Loucy (cell line): ENCODE data around the gene TRPV4.

Source experiments
- H2AFZ ChIP-seq: fragments of 200-600 bp; sonication (generic); 2 replicates; pipeline ENCODE4 v1.6.0; 2016; ENCODE audit warnings: antibody characterized with exemption, mild to moderate bottlenecking, low read length, moderate library complexity
- H3F3A ChIP-seq: fragments of 200-600 bp; 2 replicates; pipeline ENCODE4 v1.6.0; 2016; ENCODE audit warnings: antibody characterized with exemption, low read depth, mild to moderate bottlenecking
- H3K27me3 ChIP-seq: fragments of 200-600 bp; sonication (generic); 2 replicates; pipeline ENCODE4 v1.6.1; 2014; ENCODE audit warnings: low read length, mild to moderate bottlenecking; ENCODE audit not compliant: insufficient read depth, poor library complexity, severe bottlenecking
- H3K36me3 ChIP-seq: fragments of 200-600 bp; sonication (generic); 2 replicates; pipeline ENCODE4 v1.6.1; 2016; ENCODE audit warnings: low read length; ENCODE audit not compliant: insufficient read depth
- H3K4me1 ChIP-seq: fragments of 200-600 bp; sonication (generic); 2 replicates; pipeline ENCODE4 v1.5.1; 2014; ENCODE audit warnings: low read length, mild to moderate bottlenecking; ENCODE audit not compliant: insufficient read depth, poor library complexity, severe bottlenecking
- H3K4me2 ChIP-seq: fragments of 200-600 bp; sonication (generic); 2 replicates; pipeline ENCODE4 v1.6.0; 2014; ENCODE audit warnings: antibody characterized with exemption, low read length, low read depth, mild to moderate bottlenecking; ENCODE audit not compliant: poor library complexity, severe bottlenecking
- H3K4me3 ChIP-seq: fragments of 200-600 bp; sonication (generic); 2 replicates; pipeline ENCODE4 v1.5.1; 2014; ENCODE audit warnings: low read length, mild to moderate bottlenecking, mixed read lengths; ENCODE audit not compliant: poor library complexity, severe bottlenecking
- H3K79me2 ChIP-seq: fragments of 200-600 bp; sonication (generic); 2 replicates; pipeline ENCODE4 v1.6.1; 2014; ENCODE audit warnings: low read length; ENCODE audit not compliant: insufficient read depth
- H3K9ac ChIP-seq: fragments of 200-600 bp; sonication (generic); 2 replicates; pipeline ENCODE4 v1.6.0; 2014; ENCODE audit warnings: mild to moderate bottlenecking, low read depth, low read length, moderate library complexity; ENCODE audit not compliant: poor library complexity, severe bottlenecking
- H3K9me2 ChIP-seq: fragments of 200-600 bp; sonication (generic); replicated peaks from 2 replicates; pipeline ENCODE4 v1.6.1; 2016; ENCODE audit warnings: low read depth, low read length, mixed read lengths
- H3K9me3 ChIP-seq: fragments of 200-600 bp; sonication (generic); 2 replicates; pipeline ENCODE4 v1.6.1; 2014; ENCODE audit warnings: mild to moderate bottlenecking, antibody characterized with exemption, low read length, low read depth; ENCODE audit not compliant: insufficient read depth
- H4K20me1 ChIP-seq: fragments of 200-600 bp; sonication (generic); 2 replicates; pipeline ENCODE4 v1.6.0; 2014; ENCODE audit warnings: antibody characterized with exemption, low read length, mild to moderate bottlenecking; ENCODE audit not compliant: insufficient read depth, poor library complexity, severe bottlenecking
- EZH2phosphoT487 ChIP-seq: fragments of 200-600 bp; IDR thresholded peaks from 2 replicates; pipeline ENCODE4 v1.6.1; 2018; ENCODE audit warnings: antibody characterized with exemption, mild to moderate bottlenecking, moderate library complexity, borderline replicate concordance
- TF ChIP-seq, protein P1 (sequence below): fragments of 200-600 bp; sonication (generic); conservative IDR thresholded peaks from 2 replicates; pipeline ENCODE4 v1.5.1; 2014; ENCODE audit warnings: mild to moderate bottlenecking, antibody characterized with exemption, low read length

Gene TRPV4

DNA sequence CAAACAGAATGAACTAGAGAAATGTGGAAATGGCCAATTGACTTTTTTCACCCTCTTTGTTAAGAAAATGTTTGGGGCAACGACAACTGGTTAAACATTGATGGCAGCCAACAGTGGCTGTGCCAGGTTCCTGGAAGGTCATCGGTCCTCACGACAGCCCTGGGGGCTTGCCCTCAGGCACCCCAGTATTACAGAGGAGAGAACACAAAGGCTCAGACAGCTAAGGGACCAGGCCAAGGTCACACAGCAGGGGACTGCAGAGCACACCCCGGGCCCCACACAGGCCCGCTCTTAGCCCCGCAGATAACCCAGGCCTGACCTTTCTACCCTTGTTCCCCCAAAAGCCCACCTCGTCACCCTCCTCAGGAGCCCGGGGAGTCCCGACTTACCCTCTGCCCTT, 1.3 kb downstream of the TRPV4 start:
- TF ChIP-seq, protein P1, sequence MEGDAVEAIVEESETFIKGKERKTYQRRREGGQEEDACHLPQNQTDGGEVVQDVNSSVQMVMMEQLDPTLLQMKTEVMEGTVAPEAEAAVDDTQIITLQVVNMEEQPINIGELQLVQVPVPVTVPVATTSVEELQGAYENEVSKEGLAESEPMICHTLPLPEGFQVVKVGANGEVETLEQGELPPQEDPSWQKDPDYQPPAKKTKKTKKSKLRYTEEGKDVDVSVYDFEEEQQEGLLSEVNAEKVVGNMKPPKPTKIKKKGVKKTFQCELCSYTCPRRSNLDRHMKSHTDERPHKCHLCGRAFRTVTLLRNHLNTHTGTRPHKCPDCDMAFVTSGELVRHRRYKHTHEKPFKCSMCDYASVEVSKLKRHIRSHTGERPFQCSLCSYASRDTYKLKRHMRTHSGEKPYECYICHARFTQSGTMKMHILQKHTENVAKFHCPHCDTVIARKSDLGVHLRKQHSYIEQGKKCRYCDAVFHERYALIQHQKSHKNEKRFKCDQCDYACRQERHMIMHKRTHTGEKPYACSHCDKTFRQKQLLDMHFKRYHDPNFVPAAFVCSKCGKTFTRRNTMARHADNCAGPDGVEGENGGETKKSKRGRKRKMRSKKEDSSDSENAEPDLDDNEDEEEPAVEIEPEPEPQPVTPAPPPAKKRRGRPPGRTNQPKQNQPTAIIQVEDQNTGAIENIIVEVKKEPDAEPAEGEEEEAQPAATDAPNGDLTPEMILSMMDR, result no peak
- TF ChIP-seq EZH2phosphoT487, result no peak

DNA sequence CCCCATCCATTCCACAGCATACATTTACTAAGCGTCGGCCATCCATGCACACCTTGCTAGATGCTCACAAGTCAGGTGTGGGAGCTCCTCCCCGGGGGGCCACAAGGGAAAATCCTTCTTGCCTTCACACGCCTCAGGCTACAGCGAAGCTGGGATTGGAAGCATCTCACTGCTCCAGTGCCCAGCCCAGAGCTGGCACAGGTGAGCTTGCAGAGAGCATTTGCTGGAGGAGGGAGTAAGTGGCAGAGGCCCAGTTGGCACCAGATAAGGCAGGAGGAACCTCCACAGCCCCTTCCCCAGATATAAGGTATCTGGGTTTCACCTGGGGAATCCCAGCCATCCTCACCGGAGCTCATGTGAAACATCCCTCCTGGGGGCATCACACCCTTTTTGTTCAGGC, 1.8 kb downstream of the TRPV4 start:
- TF ChIP-seq, protein P1, result no peak
- TF ChIP-seq EZH2phosphoT487, result no peak
- no peak overlapping the region for H2AFZ ChIP-seq
- H3K4me3 ChIP-seq, result no peak overlapping the region
- H3K27me3 ChIP-seq, result no peaks in the 10 kb centered on the region
- H3K79me2 ChIP-seq, result no peaks in the 10 kb centered on the region
- H4K20me1 ChIP-seq, result no peaks in the 10 kb centered on the region
- no peaks in the 10 kb centered on the region for H3K9me3 ChIP-seq
- H3K36me3 ChIP-seq, result no peaks in the 10 kb centered on the region
- H3K9ac ChIP-seq, result no peak overlapping the region
- H3F3A ChIP-seq, result no peaks in the 10 kb centered on the region
- H3K9me2 ChIP-seq, result no peaks in the 10 kb centered on the region
- no peak overlapping the region for H3K4me2 ChIP-seq
- no peaks in the 10 kb centered on the region for H3K4me1 ChIP-seq

More for the DNA sequence above, 1.3 kb downstream of the TRPV4 start:
- Histone ChIP-seq H3K4me3 (no peak overlapping the region), H3K79me2 (no peaks in the 10 kb centered on the region), H3K9ac (no peak overlapping the region), H3K9me2 (no peaks in the 10 kb centered on the region), H3K36me3 (no peaks in the 10 kb centered on the region), H4K20me1 (no peaks in the 10 kb centered on the region), H3K27me3 (no peaks in the 10 kb centered on the region), H3K4me2 (no peak overlapping the region), H3F3A (no peaks in the 10 kb centered on the region), H2AFZ (no peak overlapping the region), H3K9me3 (no peaks in the 10 kb centered on the region), H3K4me1 (no peaks in the 10 kb centered on the region)

DNA sequence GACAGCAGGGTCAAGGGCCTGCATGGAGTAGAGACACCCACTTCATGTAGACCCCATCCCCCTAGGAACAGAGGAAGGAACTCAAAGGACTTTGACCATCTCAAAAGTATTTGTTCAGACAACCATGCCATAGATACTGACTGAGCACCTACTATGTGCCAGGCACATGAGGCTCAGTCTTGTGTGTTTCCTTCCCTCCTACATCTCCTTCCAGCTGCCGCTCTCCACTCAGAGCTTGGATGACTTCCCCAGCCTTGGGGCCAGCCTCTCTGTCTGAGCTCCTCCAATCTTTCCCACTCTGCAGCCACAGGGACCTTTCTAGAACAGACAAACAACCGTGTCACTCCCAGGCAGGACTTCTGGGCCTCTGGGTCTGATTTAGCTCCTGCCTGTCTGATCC, 2.5 kb downstream of the TRPV4 start:
- H3K4me3 ChIP-seq, result no peak overlapping the region
- no peaks in the 10 kb centered on the region for H3K79me2 ChIP-seq
- no peaks in the 10 kb centered on the region for H3K4me1 ChIP-seq
- no peak overlapping the region for H3K9ac ChIP-seq
- no peaks in the 10 kb centered on the region for H3K9me2 ChIP-seq
- TF ChIP-seq EZH2phosphoT487, result no peak
- TF ChIP-seq, protein P1, result no peak
- H3K27me3 ChIP-seq, result no peaks in the 10 kb centered on the region
- no peaks in the 10 kb centered on the region for H3F3A ChIP-seq
- H4K20me1 ChIP-seq, result no peaks in the 10 kb centered on the region
- no peaks in the 10 kb centered on the region for H3K9me3 ChIP-seq
- H3K4me2 ChIP-seq, result no peak overlapping the region
- no peak overlapping the region for H2AFZ ChIP-seq
- H3K36me3 ChIP-seq, result no peaks in the 10 kb centered on the region
